ENCODE measurements around the gene JARID2. TPM values are rescaled to one million over a fixed set of nuclear protein-coding genes. Genes with fewer than 3 reads are reported as not detected.

JARID2 gene
- total and polyA plus RNA-seq, 10 of the 15 experiments (the other 5 are each of a cell fraction or from before 2014, with no cell fraction given), result 4.2 to 21.6 (median 11.7) TPM

DNA sequence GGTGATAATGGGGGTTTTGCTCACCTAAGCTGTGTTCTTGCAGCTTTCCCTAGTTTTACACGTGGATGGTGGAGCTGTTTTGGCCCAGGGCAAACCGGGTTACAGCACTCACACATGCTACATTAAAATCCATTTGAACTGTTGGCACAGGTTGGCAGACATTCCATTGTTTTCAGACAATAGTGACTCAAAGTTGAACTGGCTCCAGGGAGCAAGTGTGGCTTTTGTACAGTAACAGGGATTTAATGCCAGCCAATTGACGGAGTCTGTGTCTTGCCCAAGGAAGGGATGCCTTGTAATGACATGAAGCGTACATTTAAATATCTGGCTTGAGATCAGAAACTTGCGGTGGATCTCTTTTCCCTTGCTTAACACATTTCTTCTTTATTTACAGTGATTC is 233.9 kb downstream of the JARID2 start:
- peaks cover 10 to 15% of the 10 kb centered on the region in 2 experiments for H3K36me3 ChIP-seq (ENCODE audit: control insufficient read depth in 2 of 2, insufficient read depth in 2 of 2, low read length in 1 of 2)
- no peak overlapping the region for H3K4me2 ChIP-seq (ENCODE audit: control insufficient read depth, insufficient read depth)
- ChIA-PET SMC1A (ENCODE audit: uncharacterized antibody, unreplicated experiment) (interaction anchor here (2.5 kb wide), 1 partner anchor 10 kb away, joined by 7 read pairs; no protein-coding TSS in a partner anchor), CTCF (interaction anchor here (1.9 kb wide), 1 partner anchor 16 kb away, joined by 11 read pairs; no protein-coding TSS in a partner anchor), POLR2A (no interaction called here), RAD21 (ENCODE audit: unreplicated experiment) (no interaction called here)
- in situ Hi-C loops (cut with MboI) (loop anchor here (25.0 kb wide), 1 partner anchor 1267 kb away; no protein-coding TSS in a partner anchor), intact Hi-C loops (cut with micrococcal nuclease; ENCODE audit: unreplicated experiment) (no loop called here)
- H3K9me3 ChIP-seq (replicated peaks; ENCODE audit: control insufficient read depth, insufficient read depth, low read length), result no peaks in the 10 kb centered on the region
- DNase-seq (ENCODE audit: low read depth, low spot score) (no peak), FAIRE-seq (no peak), ATAC-seq (no peak)
- no peak overlapping the region for H3K9ac ChIP-seq (ENCODE audit: control insufficient read depth, insufficient read depth, low read length)
- no peaks in the 10 kb centered on the region for H4K20me1 ChIP-seq (ENCODE audit: control insufficient read depth, insufficient read depth)
- no peaks in the 10 kb centered on the region for H3K27me3 ChIP-seq (replicated peaks in 1 of 2; ENCODE audit: control insufficient read depth in 2 of 2, insufficient read depth in 2 of 2, low read length in 1 of 2)
- no peaks in the 10 kb centered on the region for H3K4me1 ChIP-seq (ENCODE audit: control insufficient read depth, insufficient read depth, low read length)
- peaks cover 27% of the 10 kb centered on the region for H3K79me2 ChIP-seq (ENCODE audit: control insufficient read depth, insufficient read depth, low read length)
- no peak overlapping the region for H2AFZ ChIP-seq (ENCODE audit: control insufficient read depth, low read depth, low read length)
- H3K4me3 ChIP-seq, result no peak overlapping the region
- BruUV-seq (replicated peaks), result no TSS peak
- H3K27ac ChIP-seq (ENCODE audit: control insufficient read depth, insufficient read depth), result no peak overlapping the region
- TF ChIP-seq SMAD1 (IDR thresholded peaks at IDR 0.05; ENCODE audit: low read depth, partially characterized antibody), result no peak
- TF ChIP-seq SRF (IDR thresholded peaks at IDR 0.05; ENCODE audit: low read depth in 2 of 2, low read length in 2 of 2), result no peak
- no peak for TF ChIP-seq CBX5 (IDR thresholded peaks at IDR 0.05; ENCODE audit: low read depth)
- no peak for TF ChIP-seq RELA (IDR thresholded peaks at IDR 0.05; ENCODE audit: borderline replicate concordance, partially characterized antibody)
- no peak for TF ChIP-seq NFXL1 (IDR thresholded peaks at IDR 0.05; ENCODE audit: borderline replicate concordance)
- no peak for TF ChIP-seq SUZ12 (IDR thresholded peaks at IDR 0.05; ENCODE audit: unreplicated experiment)
- TF ChIP-seq SMARCA5 (IDR thresholded peaks at IDR 0.05), result no peak
- no peak for TF ChIP-seq ZNF622 (IDR thresholded peaks at IDR 0.05)
- TF ChIP-seq CREB1 (IDR thresholded peaks at IDR 0.05; ENCODE audit: low read depth), result no peak
- TF ChIP-seq NBN (IDR thresholded peaks at IDR 0.05), result no peak
- TF ChIP-seq, protein P1, sequence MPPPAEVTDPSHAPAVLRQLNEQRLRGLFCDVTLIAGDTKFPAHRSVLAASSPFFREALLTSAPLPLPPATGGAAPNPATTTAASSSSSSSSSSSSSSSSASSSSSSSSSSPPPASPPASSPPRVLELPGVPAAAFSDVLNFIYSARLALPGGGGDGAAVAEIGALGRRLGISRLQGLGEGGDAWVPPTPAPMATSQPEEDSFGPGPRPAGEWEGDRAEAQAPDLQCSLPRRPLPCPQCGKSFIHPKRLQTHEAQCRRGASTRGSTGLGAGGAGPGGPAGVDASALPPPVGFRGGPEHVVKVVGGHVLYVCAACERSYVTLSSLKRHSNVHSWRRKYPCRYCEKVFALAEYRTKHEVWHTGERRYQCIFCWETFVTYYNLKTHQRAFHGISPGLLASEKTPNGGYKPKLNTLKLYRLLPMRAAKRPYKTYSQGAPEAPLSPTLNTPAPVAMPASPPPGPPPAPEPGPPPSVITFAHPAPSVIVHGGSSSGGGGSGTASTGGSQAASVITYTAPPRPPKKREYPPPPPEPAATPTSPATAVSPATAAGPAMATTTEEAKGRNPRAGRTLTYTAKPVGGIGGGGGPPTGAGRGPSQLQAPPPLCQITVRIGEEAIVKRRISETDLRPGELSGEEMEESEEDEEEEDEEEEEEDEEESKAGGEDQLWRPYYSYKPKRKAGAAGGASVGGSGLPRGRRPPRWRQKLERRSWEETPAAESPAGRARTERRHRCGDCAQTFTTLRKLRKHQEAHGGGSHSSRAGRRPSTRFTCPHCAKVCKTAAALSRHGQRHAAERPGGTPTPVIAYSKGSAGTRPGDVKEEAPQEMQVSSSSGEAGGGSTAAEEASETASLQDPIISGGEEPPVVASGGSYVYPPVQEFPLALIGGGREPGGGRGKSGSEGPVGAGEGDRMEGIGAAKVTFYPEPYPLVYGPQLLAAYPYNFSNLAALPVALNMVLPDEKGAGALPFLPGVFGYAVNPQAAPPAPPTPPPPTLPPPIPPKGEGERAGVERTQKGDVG (CRISPR knock-in tag; IDR thresholded peaks at IDR 0.05), result no peak
- TF ChIP-seq NRF1 (conservative IDR thresholded peaks at IDR 0.05; ENCODE audit: low read depth, low read length), result no peak
- no peak for TF ChIP-seq HDAC6 (IDR thresholded peaks at IDR 0.05; ENCODE audit: unreplicated experiment)
- WGBS (ENCODE audit: insufficient coverage, insufficient replicate concordance, low lambda C conversion rate, missing lambda C conversion rate), result 89% methylated on average over 5 of the region's 5 CpGs
